ENCODE results near the gene POTEH.
"Not testable (repeated sequence)": the region's sequence is repeated elsewhere in the genome, so short reads cannot be mapped to it uniquely, and the experiment has no call there.

The POTEH gene

DNA sequence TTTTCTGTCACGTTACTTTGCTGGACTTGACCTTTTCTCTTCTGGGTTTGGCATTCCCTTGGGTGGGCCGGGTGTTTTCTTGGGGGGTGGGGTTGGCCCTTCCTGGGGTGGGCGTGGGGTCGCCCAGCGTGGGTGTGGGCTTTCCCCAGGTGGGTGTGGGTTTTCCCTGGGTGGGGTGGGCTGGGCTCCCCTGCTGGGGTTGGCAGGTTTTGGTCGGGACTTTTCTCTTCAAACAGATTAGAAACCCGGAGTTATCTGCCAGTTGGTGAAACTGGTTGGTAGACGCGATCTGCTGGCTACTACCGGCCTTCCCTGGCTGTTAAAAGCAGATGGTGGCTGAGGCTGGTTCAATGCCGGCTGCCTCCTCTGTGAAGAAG is at the start of gene POTEH:
POTEH (plus strand) TSS at position 278 of the 377 bp plus-strand sequence; CDS start at position 330, 52 bp downstream.
- DNase-seq (ENCODE audit: low spot score): not testable (repeated sequence)

DNA sequence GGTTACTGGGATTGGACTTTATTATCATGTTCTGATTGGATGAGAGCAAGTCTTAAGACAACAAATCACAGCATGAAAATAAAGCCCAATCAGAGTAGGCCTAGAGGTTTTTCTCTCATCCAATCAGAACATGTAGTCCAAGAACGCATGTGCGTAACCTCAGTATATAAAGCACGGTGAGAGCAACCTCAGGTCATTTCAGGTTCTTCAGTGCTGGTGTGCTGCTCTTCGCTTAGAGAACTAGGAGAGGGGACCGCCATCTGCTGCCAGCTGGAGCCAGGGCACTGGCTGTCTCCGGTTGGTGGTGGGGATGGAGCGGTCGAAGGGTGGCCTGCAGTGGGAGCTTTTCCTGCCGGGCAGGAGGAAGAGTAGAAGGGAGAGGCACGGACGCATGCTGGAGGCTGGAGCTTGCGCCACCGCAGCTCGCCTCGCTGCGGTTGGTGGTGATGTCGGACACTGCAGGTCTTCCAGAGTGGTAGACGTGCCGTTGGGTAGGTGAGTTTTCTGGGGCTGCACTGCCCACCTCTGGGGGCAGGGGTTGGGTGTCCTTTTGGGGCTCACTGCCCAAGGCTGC is 47.5 kb upstream of the POTEH start:
- DNase-seq (ENCODE audit: low spot score): not testable (repeated sequence)

DNA sequence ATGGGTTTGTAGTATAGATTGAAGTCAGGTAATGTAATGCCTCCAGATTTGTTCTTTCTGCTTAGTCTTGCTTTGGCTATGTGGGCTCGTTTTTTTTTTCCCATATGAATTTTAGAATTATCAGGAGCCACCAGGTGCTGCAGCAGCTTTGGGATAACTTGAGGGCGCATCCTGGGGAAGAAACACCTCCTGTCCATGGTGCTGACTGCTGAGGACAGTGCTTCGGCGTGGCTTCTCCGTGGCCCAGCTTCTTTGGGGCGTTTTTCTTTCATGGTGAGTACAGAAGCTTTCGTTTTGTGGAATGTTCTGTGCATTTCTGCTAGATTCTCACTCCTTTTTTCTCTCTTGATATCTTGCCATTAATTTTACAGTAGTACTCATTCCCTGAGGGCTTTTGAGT is 37.9 kb upstream of the POTEH start:
- not testable (repeated sequence) for DNase-seq (ENCODE audit: low spot score)

DNA sequence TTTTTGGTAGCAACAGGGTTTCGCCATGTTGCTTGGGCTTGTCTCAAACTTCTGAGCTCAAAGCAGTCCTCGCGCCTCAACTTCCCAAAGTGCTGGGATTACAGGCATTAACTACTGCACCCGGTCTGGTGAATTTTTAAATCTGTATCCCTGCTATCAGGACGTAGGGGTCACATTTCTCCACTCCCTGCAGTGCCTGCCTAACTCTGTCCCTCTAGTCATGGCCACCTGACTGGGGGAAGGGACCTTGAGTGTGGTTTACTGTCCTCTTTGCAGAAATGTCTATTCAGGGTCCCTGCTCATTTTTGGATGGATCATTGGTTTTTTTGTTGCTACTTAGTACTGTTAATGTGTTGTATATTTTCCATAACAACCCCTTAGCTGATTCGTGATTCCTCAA is 37.1 kb upstream of the POTEH start:
- not testable (repeated sequence) for DNase-seq (ENCODE audit: low spot score)

DNA sequence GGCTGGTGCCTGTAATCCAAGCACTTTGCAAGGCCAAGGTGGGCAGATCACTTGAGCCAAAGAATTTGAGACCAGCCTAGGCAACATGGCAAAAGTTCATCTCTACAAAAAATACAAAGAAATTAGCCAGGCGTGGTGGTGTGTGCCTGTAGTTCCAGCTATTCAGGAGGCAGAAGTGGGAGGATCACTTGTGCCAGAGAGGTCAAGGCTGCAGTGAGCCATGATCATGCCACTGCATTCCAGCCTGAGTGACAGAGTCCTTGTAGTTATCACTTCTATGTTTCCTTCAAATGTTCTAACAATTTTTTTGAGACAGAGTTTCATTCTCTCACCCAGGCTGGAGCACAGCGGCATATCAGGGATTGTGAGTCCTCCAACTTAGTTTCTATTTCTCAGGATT is 36.6 kb upstream of the POTEH start:
- DNase-seq (ENCODE audit: low spot score): not testable (repeated sequence)

DNA sequence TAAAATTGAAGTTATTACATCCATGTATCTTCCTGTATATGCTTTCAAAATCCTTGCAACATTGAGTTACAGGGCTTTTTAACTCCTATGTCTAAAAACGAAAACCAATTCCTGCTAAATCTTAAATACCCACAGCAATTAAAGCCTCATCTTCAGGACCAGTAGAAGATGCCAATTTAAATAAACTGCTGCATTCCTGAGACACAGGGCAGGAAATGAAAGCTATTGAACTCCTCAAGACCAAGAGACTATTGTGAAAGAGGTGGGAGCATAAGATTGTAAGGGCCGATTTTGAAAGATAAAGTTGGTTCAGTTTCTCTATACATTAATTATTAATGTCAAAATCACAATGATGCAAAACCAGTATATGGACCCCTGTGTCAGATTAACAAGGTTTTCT is 28.7 kb upstream of the POTEH start:
- DNase-seq (ENCODE audit: low spot score): not testable (repeated sequence)

DNA sequence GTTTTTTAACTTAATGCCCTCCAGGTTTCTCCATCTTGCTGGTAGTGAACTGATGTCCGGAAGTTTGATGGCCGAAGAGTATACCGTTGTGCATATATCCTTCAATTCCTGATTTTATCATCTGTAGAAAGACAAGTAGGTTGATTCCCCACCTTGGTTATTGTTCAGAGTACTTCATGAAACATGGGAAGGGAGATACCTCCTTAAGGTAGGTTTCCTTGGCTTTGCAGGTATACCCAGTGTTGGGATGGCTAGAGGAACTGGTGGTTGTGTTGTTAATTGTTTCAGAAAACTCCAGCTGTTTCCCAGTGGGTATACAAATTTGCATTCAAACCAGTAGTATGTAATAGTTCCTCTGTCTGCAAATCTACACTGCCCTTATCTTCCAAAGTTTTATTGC is 25.1 kb upstream of the POTEH start:
- DNase-seq (ENCODE audit: low spot score): not testable (repeated sequence)

DNA sequence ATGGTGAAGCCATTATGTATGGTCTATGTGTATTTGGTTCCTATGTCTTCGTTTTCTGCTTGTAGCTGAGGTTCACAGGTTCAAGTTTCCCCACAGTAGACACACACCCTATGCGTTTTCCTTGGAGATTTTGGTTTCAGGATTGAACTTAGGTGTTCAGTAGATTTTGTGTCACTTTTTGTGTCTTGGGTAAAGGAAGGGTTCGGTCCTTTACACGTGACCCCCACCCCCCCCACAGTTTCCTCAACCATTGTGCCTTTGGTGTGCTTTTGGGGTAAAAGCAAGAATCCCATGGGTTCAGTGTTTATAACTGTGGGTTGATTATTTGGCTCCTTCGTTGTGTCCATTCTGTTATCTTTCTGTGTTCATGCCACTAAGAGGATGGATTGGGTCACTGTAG is 24.3 kb upstream of the POTEH start:
- not testable (repeated sequence) for DNase-seq (ENCODE audit: low spot score)

DNA sequence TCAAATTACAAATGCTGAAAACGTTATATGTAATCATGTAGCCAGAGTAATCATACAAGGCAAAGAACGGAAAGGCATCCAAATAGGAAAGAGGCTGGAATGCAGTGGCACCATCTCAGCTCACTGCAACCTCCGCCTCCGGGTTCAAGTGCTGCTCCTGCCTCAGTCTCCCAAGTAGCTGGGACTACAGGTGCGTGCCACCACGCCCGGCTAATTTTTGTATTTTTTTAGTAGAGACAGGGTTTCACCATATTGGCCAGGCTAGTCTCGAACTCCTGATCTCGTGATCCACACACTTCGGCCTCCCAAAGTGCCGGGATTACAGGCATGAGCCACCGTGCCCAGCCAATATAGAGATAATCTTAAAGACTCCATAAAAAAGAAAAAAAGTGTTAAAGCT is 20.4 kb upstream of the POTEH start:
- DNase-seq (ENCODE audit: low spot score): not testable (repeated sequence)

DNA sequence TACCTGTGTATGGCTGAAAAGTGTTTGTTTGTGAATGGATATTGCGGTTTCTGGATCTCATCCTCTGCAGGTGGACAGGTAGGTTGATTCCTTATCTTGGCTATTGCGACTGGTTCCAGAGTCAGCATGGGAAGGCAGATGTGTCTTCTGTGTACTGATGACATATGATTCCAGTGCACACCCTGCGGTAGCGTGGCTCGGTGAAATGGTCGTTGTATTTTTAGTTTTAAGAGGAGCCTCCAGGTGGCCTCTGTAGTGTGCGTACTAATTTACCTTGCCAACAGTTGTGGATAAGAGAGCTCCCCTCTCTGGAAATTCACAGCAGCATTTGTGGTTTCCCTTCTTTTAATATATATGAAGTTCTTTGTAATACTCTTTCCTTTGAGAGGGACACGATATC is 10.1 kb upstream of the POTEH start:
- DNase-seq (ENCODE audit: low spot score): not testable (repeated sequence)

DNA sequence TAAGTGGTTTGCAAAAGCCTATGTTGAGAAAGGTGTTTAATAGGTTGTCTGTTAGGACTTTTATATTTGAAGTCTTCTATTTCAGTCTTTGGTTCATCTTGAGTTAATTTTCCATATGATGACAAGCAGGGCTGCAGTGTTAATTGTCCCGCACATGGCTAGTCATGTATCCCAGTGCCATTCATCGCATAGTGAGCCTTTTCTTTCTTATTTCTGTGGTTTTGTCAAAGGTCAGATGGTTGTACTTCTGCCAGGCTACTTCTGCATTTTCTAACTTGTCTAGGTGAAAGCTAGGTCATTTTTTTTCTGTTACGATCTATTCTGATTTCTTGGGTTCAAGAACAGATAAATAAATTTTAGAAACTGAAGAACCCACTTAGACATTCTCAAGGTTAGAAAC is 5.7 kb upstream of the POTEH start:
- DNase-seq (ENCODE audit: low spot score): not testable (repeated sequence)

DNA sequence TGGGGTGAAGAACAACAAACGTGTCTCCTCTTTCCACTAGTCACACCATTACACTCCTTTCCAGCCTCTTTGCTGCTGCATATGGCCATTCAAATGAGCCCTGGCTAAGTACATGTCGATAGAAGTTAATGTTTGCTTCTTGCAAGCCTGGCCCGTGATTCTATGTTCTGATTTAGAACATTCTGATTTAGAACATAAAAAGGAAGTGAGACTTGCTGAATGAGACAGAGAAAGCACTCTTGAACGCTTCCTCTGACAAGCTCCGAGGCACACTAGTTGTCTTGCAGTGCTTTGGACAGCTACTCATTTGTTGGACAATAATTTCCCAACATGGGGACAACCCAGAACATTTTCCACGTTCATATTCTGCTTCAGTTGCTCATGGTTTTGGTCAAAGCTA is 5.1 kb upstream of the POTEH start:
- not testable (repeated sequence) for DNase-seq (ENCODE audit: low spot score)

DNA sequence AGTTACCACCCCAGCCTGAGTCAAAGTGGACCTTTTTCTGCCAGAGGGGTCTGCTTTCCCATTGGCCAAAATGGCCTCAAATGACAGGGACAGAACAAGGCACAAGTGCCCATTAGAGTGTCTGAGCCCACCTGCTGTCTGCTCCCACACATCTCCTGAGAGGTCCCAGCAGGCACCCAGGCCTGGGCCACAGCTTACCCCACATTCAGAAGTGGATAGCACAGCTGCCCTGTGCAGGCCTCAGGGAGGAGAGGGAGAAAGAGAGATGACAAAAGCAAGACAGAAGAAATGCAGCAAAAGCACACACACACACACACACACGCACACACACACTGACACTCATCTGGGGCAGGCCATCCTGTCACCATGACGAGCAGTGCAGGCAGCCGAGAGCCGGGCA is 4.2 kb upstream of the POTEH start:
- DNase-seq (ENCODE audit: low spot score): not testable (repeated sequence)

DNA sequence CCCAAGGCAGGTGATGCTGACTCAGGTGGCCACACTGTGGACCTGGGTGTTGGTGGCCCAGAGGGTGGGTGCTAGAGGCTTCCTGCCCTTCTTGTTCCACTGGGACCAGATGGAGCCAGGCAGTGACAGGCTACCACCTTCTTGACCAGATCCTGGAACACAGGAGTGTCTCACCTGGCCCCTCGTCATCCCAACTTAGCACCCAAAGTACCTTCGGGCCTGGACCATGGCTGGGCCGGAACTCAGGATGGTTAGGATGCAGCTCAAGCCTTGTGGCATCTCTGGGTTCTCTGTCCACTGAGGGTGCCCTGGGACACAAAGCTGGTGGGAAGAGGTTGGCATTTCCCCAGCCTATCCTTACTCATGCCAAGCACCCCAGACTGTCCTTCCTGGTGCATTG is 2.7 kb upstream of the POTEH start:
- not testable (repeated sequence) for DNase-seq (ENCODE audit: low spot score)

DNA sequence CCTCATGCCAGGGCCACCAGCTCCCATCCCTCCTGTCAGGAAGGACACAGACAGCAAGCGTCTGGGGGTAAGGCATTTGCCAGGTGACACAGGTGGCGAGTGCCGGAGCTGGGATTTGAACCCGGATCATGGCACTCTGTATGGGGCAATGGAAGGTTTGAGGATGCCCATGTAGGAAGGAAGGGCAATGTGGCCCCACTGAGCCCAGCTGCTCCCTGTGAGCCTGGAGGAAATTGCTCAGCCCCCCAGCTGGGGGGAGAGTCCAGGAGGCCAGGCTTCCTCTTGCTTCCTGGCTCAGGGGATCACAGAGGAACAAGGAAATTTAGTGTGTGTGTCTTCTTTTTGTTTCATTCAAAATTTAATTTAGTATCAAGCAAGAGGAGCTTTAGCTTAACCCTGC is 2.1 kb upstream of the POTEH start:
- DNase-seq (ENCODE audit: low spot score): not testable (repeated sequence)

DNA sequence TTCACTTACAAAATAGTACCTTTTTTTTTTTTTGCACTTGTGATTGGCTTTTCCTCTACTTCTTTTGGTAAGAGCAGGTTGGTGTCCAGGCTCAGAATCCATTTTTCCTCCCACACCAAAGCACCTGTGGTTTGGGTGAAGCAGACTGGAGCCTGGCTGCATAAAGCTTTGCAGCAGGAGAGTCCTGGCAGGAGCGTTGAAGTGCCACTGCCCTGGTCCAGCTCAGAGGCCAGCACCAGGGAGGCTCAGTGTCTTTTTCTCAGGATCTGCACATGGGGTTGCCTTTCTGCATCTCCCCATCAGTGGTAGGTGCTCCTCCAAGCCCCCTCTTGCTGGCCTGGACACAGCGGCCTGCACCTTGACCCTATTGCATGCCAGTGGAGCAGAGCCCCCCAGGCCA is 1.7 kb upstream of the POTEH start:
- DNase-seq (ENCODE audit: low spot score): not testable (repeated sequence)

DNA sequence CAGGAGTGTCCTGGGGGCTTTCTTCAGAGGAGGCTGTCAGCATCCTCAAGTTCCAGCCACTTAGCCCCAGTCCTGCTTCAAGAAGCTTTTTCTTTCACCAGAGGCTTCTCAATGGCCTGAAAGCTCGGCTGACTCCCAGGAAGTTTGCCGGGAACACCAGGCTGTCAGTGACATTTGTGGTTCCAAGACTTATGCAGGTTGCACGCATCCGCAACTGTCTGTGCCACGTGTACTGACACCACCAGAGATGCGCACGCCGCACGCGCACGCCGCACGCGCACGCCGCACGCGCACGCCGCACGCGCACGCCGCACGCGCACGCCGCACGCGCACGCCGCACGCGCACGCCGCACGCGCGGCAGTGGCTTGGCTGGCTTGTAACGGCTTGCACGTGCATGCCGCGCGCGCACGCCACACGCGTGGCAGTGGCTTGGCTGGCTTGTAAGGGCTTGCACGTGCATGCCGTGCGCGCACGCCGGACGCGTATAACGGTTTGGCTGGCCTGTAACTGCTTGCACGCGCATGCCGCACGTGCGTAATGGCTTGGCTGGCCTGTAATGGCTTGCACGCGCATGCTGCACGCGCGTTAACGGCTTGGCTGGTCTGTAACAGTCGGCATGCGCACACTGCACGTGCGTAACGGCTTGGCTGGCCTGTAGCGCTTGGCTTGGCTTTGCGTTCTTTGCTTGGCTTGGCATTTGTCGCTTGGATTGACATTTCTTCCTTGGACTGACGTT is 646 bp upstream of the POTEH start:
- not testable (repeated sequence) for DNase-seq (ENCODE audit: low spot score)

DNA sequence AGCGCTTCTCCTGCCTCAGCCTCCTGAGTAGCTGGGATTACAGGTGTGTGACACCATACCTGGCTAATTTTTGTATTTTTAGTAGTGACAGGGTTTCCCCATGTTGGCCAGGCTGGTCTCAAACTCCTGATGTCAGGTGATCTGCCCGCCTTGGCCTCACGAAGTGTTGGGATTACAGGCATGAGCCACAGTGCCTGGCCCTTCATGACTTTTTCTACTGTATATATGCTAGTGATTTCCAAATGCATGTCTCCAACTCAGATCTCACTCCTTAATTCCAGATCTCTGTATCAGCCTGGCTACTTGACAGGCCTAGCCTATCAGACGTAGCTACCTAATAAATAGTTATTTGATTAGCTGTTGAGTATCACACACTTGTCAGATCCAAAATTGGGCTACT is 23.8 kb downstream of the POTEH start:
- not testable (repeated sequence) for DNase-seq (ENCODE audit: low spot score)

DNA sequence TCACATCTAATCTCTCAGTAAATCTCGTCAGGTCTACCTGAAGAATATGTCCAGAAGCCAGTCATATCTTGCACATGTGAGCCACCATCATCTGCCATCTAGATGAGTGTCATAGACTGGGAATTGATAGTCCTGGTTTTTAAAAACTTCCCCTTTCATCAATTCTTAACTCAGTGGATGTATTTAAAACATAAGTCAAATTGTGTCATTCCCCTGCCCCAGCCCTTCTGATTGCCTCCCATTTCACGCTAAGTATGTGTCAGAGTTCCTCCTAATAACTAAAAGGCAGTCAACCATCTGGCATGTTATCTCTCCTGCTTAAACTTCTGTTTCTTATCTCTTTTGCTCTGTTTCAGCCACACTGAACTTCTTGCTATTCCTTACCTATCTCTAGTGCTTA is 24.3 kb downstream of the POTEH start:
- DNase-seq (ENCODE audit: low spot score): not testable (repeated sequence)

DNA sequence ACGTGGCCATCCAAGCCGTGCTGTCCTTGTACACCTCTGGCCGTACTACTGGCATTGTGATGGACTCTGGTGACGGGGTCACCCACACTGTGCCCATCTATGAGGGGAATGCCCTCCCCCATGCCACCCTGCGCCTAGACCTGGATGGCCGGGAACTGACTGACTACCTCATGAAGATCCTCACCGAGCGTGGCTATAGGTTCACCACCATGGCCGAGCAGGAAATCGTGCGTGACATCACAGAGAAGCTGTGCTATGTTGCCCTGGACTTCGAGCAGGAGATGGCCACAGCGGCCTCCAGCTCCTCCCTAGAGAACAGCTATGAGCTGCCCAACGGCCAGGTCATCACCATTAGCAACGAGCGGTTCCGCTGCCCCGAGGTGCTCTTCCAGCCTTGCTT is 32.1 kb downstream of the POTEH start:
- not testable (repeated sequence) for DNase-seq (ENCODE audit: low spot score)

DNA sequence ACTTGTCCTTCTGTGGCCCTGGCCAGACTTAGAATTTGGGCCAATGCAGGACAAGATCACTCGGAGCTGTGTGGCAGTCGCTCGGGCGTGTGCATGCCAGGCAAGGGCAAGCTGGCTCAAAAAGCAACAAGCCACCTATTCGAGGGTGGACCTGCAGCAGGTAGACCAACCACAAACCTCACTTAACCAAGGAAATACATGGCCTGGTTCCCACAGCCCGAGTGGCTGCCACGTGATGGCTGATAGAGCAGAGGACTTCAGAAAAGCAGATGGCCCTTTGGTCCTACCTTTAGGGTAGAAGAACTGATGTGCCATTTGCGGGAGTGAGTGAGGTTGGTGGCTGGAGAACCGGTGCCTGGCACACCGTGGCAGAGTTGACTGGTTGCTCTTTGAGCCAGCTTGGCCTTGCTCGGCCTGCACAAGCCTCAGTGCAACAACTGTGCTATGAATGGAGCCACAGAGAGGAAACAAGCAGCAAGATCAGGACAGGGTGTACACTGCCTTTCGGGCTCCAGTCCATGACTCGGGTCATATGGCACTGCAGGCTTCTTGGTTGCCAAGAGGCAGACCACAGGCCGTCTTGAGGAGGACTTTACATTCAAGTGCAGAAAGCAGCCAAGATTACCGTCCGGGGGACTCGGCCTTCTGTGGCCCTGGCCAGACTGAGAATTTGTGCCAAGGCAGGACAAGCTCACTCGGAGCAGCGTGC is 39.5 kb downstream of the POTEH start:
- DNase-seq (ENCODE audit: low spot score): not testable (repeated sequence)

DNA sequence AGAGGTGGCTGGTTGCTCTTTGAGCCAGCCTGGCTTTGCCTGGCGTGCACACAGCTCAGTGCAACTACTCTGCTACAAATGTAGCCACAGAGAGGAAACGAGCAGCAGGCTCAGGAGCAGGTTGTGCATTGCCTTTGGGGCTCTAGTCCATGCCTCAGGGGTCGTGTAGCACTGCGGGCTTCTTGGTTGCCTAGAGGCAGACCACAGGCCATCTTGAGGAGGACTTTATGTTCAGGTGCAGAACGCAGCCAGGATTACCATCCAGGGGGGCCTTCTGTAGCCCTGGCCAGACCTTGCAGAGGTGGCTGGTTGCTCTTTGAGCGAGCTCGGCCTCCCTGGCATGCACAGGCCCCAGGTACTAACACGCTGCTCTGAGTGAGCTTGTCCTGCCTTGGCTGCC is 41.2 kb downstream of the POTEH start:
- DNase-seq (ENCODE audit: low spot score): not testable (repeated sequence)

DNA sequence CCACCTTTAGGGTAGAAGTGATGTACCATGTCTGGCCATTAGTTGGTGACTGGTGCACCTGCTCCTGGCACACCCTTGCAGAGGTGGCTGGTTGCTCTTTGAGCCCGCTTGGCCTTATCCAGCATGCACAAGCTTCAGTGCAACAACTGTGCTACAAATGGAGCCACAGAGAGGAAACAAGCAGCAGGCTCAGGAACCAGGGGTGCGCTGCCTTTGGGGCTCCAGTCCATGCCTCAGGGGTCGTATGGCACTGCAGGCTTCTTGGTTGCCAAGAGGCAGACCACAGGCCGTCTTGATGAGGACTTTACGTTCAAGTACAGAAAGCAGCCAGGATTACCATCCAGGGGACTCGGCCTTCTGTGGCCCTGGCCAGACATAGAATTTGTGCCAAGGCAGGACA is 44.6 kb downstream of the POTEH start:
- DNase-seq (ENCODE audit: low spot score): not testable (repeated sequence)
